GM18907 (cell line): ENCODE measurements around the gene PLOD2.

Experiments used
- ATAC-seq: cut with Tn5 transposase; IDR thresholded peaks from one replicate; pipeline ENCODE4 v1.9.1; 2021; ENCODE audit warnings: mild to moderate bottlenecking, moderate library complexity; ENCODE audit not compliant: unreplicated experiment

Gene PLOD2

GRCh38 chr3:146052056-146052790, 108.8 kb downstream of the PLOD2 start:
- ATAC-seq = no peak

GRCh38 chr3:146050691-146051090, 110.3 kb downstream of the PLOD2 start:
- no peak for ATAC-seq

- no peak for ATAC-seq
These were observed 113.5 kb downstream of the PLOD2 start for GRCh38 chr3:146047485-146047884.

GRCh38 chr3:146044046-146044445, 116.9 kb downstream of the PLOD2 start:
- ATAC-seq = no peak

- no peak for ATAC-seq
These were observed 120.4 kb downstream of the PLOD2 start for GRCh38 chr3:146040630-146041029.

- no peak for ATAC-seq
These were observed 123.3 kb downstream of the PLOD2 start for GRCh38 chr3:146037697-146038096.

GRCh38 chr3:146036281-146036680, 124.7 kb downstream of the PLOD2 start:
- ATAC-seq = no peak

GRCh38 chr3:146035366-146035765, 125.6 kb downstream of the PLOD2 start:
- ATAC-seq = no peak

- no peak for ATAC-seq
These were observed 127.0 kb downstream of the PLOD2 start for GRCh38 chr3:146033950-146034349.

GRCh38 chr3:146026547-146026946, 134.4 kb downstream of the PLOD2 start:
- no peak for ATAC-seq

- ATAC-seq = no peak
These were observed 136.7 kb downstream of the PLOD2 start for GRCh38 chr3:146024260-146024659.

GRCh38 chr3:146020969-146021368, 140.0 kb downstream of the PLOD2 start:
- ATAC-seq = no peak

- ATAC-seq = no peak
These were observed 141.5 kb downstream of the PLOD2 start for GRCh38 chr3:146019508-146019907.
